ENCODE results near the gene AJAP1.

The AJAP1 gene

DNA sequence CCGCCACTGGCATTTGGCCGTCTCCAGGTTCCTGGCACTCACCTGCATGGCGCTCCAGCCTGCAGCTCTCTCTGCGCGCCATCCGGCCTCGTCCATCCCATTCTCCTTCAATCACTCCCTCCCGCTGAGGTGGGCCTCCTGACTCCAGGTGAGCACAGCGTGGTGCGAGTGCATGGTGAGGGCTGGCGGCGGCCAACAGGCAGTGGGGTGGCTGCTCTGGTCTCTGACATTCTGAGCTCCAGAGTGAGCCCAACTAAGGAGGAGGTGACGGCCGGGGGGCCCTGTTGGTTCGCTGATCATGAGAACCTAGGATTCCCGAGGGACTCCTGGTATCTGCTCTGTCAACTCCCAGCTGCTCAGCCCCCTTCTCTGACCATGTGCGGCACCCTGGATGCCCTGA lies 130.4 kb downstream of the AJAP1 start:
- no peak for DNase-seq (ENCODE audit: low read depth, low spot score)
- Histone ChIP-seq H3K27me3 (ENCODE audit: insufficient read depth, insufficient read length) (no peaks in the 10 kb centered on the region), H3K9ac (ENCODE audit: insufficient read length, low read depth) (no peak overlapping the region), H3K4me3 (ENCODE audit: insufficient read length, low read depth) (no peak overlapping the region), H3K36me3 (ENCODE audit: insufficient read depth, insufficient read length, low read length) (no peaks in the 10 kb centered on the region), H3K9me3 (ENCODE audit: insufficient read depth, low read length) (no peaks in the 10 kb centered on the region), H3K4me1 (ENCODE audit: insufficient read depth, insufficient read length) (no peaks in the 10 kb centered on the region)
- TF ChIP-seq YY1 (IDR thresholded peaks at IDR 0.05; ENCODE audit: insufficient read depth, insufficient read length), result no peak
- TF ChIP-seq SUZ12 (IDR thresholded peaks at IDR 0.05; ENCODE audit: extremely low read depth, insufficient read depth, insufficient read length), result no peak
- no peak for TF ChIP-seq ZNF274 (IDR thresholded peaks at IDR 0.05; ENCODE audit: low read depth, low read length)

DNA sequence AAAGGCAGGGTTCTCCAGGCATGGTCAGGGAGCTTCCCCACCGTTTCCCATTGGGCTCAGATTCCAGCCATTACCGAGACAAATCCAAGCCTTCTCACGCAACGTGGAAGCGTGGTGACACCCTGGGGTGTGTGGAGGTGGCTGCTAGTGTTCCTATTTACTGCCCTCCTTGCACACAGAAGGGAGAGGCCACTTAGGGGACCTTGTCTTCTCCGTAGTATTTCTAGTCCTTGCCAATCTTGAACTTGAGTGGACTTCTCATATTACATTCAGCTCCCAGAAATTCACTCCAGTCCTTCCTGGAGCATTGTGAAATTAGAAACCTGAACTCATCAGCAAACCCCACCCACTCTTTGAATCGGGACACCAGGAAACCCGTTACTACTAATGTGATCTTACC lies 131.6 kb downstream of the AJAP1 start:
- TF ChIP-seq ZNF274 (IDR thresholded peaks at IDR 0.05; ENCODE audit: low read depth, low read length) (no peak), SUZ12 (IDR thresholded peaks at IDR 0.05; ENCODE audit: extremely low read depth, insufficient read depth, insufficient read length) (no peak), YY1 (IDR thresholded peaks at IDR 0.05; ENCODE audit: insufficient read depth, insufficient read length) (no peak)
- Histone ChIP-seq H3K9ac (ENCODE audit: insufficient read length, low read depth) (no peak overlapping the region), H3K36me3 (ENCODE audit: insufficient read depth, insufficient read length, low read length) (no peaks in the 10 kb centered on the region), H3K9me3 (ENCODE audit: insufficient read depth, low read length) (no peaks in the 10 kb centered on the region), H3K4me1 (ENCODE audit: insufficient read depth, insufficient read length) (no peaks in the 10 kb centered on the region), H3K4me3 (ENCODE audit: insufficient read length, low read depth) (no peak overlapping the region), H3K27me3 (ENCODE audit: insufficient read depth, insufficient read length) (no peaks in the 10 kb centered on the region)
- no peak for DNase-seq (ENCODE audit: low read depth, low spot score)

DNA sequence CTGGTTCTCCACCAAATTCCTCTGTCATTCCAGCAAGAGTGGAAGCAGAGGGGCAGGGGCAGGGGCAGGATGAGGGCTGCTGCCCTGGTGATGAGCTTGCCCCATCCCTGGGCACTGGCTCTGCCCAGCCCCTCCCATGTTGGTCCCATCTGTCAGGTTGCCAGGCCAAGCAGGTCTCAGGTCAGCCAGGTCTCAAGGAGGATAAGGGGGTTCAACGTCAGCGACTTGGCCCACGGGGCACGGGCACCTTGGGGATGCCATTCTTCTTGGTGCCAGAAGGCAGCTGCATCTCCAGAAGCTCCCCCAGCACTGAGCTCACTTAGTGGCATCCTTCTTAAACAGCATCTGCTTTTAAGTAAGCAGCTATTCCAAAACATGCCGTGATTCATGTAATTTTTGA lies 133.1 kb downstream of the AJAP1 start:
- TF ChIP-seq YY1 (IDR thresholded peaks at IDR 0.05; ENCODE audit: insufficient read depth, insufficient read length) (no peak), SUZ12 (IDR thresholded peaks at IDR 0.05; ENCODE audit: extremely low read depth, insufficient read depth, insufficient read length) (no peak), ZNF274 (IDR thresholded peaks at IDR 0.05; ENCODE audit: low read depth, low read length) (no peak)
- no peaks in the 10 kb centered on the region for H3K27me3 ChIP-seq (ENCODE audit: insufficient read depth, insufficient read length)
- H3K4me3 ChIP-seq (ENCODE audit: insufficient read length, low read depth), result no peak overlapping the region
- H3K4me1 ChIP-seq (ENCODE audit: insufficient read depth, insufficient read length), result no peaks in the 10 kb centered on the region
- no peaks in the 10 kb centered on the region for H3K9me3 ChIP-seq (ENCODE audit: insufficient read depth, low read length)
- no peak for DNase-seq (ENCODE audit: low read depth, low spot score)
- no peaks in the 10 kb centered on the region for H3K36me3 ChIP-seq (ENCODE audit: insufficient read depth, insufficient read length, low read length)
- H3K9ac ChIP-seq (ENCODE audit: insufficient read length, low read depth), result no peak overlapping the region

DNA sequence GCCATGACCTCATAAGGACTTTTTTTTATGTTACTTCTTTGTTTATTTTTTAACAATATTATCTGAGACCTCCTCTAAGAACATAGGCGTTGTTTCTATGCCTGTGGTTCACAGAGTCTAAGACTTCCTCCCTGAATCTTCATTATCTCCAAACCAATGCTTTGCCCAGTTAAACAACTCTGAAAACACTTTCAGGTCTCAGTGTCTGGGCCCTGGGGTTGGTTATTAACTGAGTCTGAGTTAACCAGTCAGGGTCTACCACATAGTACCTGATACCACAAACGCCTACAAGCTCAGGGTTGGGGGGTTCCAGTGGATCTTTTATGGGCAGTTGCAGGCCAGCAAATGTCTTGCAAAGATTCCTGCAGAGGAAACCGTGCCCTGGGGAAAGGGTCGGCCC lies 138.2 kb downstream of the AJAP1 start:
- DNase-seq (ENCODE audit: low read depth, low spot score), result no peak
- H3K9me3 ChIP-seq (ENCODE audit: insufficient read depth, low read length), result peaks cover 12% of the 10 kb centered on the region; the same call in 1 of the 2 replicates
- no peaks in the 10 kb centered on the region for H3K27me3 ChIP-seq (ENCODE audit: insufficient read depth, insufficient read length)
- H3K4me3 ChIP-seq (ENCODE audit: insufficient read length, low read depth), result no peak overlapping the region
- no peaks in the 10 kb centered on the region for H3K36me3 ChIP-seq (ENCODE audit: insufficient read depth, insufficient read length, low read length)
- peaks cover 2% of the 10 kb centered on the region for H3K4me1 ChIP-seq (ENCODE audit: insufficient read depth, insufficient read length)
- TF ChIP-seq SUZ12 (IDR thresholded peaks at IDR 0.05; ENCODE audit: extremely low read depth, insufficient read depth, insufficient read length) (no peak), ZNF274 (IDR thresholded peaks at IDR 0.05; ENCODE audit: low read depth, low read length) (no peak), YY1 (IDR thresholded peaks at IDR 0.05; ENCODE audit: insufficient read depth, insufficient read length) (no peak)
- no peak overlapping the region for H3K9ac ChIP-seq (ENCODE audit: insufficient read length, low read depth)

DNA sequence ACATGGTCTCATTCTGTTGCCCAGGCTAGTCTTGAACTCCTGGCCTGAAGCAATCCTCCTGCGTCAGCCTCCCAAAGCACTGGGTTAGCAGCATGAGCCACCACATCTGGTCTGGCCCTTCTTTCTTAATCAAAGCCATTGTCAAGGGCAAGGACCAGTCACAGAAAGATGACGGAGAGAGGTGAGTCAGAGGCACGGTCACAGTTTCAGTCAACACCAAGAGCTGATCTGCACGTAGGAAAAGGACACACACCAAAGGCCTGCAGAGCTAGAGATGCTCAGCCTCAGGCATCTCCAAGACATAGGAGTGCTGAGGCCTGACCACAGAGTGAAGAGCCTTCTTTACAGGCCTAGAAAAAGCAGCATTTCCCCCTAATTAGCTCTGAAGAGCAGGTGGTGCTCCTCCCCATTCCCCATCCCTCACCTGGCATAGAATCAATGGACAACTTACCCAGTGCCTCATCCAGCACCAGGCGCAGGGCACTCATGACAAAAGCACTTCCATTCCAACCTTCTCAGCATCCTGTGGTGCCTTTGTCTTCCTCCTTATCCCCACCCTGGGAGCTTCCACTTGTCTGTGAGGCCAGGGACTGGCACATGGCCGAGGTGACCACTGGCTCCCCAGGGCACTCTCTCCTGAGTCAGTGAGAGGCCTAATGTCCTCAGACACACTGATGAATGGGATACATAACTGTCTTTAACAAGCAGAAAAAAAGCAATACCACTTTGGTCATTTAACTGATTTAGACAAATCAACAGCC lies 139.8 kb downstream of the AJAP1 start:
- TF ChIP-seq YY1 (IDR thresholded peaks at IDR 0.05; ENCODE audit: insufficient read depth, insufficient read length) (no peak), ZNF274 (IDR thresholded peaks at IDR 0.05; ENCODE audit: low read depth, low read length) (no peak), SUZ12 (IDR thresholded peaks at IDR 0.05; ENCODE audit: extremely low read depth, insufficient read depth, insufficient read length) (no peak)
- DNase-seq (ENCODE audit: low read depth, low spot score), result no peak
- H3K9me3 ChIP-seq (ENCODE audit: insufficient read depth, low read length), result peaks cover 12% of the 10 kb centered on the region; the same call in 1 of the 2 replicates
- no peaks in the 10 kb centered on the region for H3K27me3 ChIP-seq (ENCODE audit: insufficient read depth, insufficient read length)
- H3K4me1 ChIP-seq (ENCODE audit: insufficient read depth, insufficient read length), result peaks cover 2% of the 10 kb centered on the region
- no peaks in the 10 kb centered on the region for H3K36me3 ChIP-seq (ENCODE audit: insufficient read depth, insufficient read length, low read length)
- no peak overlapping the region for H3K4me3 ChIP-seq (ENCODE audit: insufficient read length, low read depth)
- H3K9ac ChIP-seq (ENCODE audit: insufficient read length, low read depth), result no peak overlapping the region

DNA sequence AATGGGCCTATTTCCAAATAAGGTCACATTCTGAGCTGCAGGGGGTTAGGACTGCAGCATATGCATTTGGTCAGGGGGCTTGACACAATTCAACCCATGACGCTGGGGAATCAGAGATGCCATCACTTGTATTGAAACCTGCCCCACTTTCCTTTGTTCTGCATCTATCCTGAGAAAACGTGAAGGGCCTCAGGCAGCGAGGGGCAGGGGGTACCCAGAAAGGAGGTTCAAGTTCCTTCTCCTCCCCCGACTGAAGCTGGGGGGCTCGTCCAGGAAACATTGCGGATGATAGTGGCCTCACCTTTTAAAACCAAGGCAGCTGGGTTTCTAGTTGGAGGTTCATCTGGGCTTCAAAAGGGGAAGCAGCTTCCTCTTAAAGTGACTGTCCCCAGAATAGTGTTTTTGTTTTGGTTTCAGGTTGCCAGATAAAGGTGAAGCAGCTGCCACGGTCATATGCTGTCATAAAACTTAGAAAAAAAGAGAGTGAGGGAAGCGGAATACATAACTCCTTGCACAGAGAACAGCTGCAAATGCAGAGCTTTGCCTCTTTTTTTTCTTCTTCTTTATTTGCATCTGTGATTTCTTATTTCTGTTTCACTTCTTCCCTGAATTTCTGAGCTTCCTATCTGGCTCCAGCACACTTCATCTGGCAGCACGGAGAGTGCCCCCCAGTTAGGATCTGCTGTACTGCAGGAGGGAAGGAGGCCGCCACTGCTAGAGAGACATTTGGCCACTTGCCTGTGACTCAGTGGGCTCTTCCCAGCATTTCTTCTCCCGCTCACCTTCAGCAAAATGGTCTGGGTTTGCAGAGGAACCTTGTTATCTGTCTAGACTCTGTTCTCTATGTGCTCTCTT lies 142.0 kb downstream of the AJAP1 start:
- peaks cover 2% of the 10 kb centered on the region for H3K4me1 ChIP-seq (ENCODE audit: insufficient read depth, insufficient read length)
- no peaks in the 10 kb centered on the region for H3K27me3 ChIP-seq (ENCODE audit: insufficient read depth, insufficient read length)
- DNase-seq (ENCODE audit: low read depth, low spot score), result no peak
- peaks cover 12% of the 10 kb centered on the region; the same call in 1 of the 2 replicates for H3K9me3 ChIP-seq (ENCODE audit: insufficient read depth, low read length)
- no peak for TF ChIP-seq YY1 (IDR thresholded peaks at IDR 0.05; ENCODE audit: insufficient read depth, insufficient read length)
- TF ChIP-seq ZNF274 (IDR thresholded peaks at IDR 0.05; ENCODE audit: low read depth, low read length), result no peak
- no peak for TF ChIP-seq SUZ12 (IDR thresholded peaks at IDR 0.05; ENCODE audit: extremely low read depth, insufficient read depth, insufficient read length)
- no peak overlapping the region for H3K9ac ChIP-seq (ENCODE audit: insufficient read length, low read depth)
- H3K4me3 ChIP-seq (ENCODE audit: insufficient read length, low read depth), result no peak overlapping the region
- no peaks in the 10 kb centered on the region for H3K36me3 ChIP-seq (ENCODE audit: insufficient read depth, insufficient read length, low read length)

DNA sequence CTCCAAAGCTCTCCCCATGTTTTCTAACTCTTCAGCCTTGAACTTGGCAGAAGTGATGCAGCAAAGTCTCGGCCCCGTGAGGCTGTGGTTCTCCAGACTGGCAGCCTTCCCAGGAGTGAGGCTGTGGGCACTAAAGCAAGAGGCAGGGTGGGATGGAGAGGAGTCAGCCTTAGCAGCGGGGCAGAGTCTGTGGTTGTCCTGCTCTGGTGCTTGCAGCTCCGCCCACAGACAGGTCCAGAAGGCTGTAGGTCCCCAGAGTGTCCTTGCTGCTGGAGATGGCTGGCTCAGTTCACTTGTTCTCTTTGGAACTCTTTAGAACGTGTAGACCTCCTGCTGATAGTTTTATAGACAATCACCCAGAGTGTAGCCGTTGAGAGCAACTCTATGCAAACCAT lies 142.6 kb downstream of the AJAP1 start:
- Histone ChIP-seq H3K4me1 (ENCODE audit: insufficient read depth, insufficient read length) (peaks cover 2% of the 10 kb centered on the region), H3K9me3 (ENCODE audit: insufficient read depth, low read length) (peaks cover 12% of the 10 kb centered on the region; the same call in 1 of the 2 replicates), H3K4me3 (ENCODE audit: insufficient read length, low read depth) (no peak overlapping the region), H3K36me3 (ENCODE audit: insufficient read depth, insufficient read length, low read length) (no peaks in the 10 kb centered on the region), H3K9ac (ENCODE audit: insufficient read length, low read depth) (no peak overlapping the region), H3K27me3 (ENCODE audit: insufficient read depth, insufficient read length) (no peaks in the 10 kb centered on the region)
- DNase-seq (ENCODE audit: low read depth, low spot score), result no peak
- TF ChIP-seq SUZ12 (IDR thresholded peaks at IDR 0.05; ENCODE audit: extremely low read depth, insufficient read depth, insufficient read length) (no peak), ZNF274 (IDR thresholded peaks at IDR 0.05; ENCODE audit: low read depth, low read length) (no peak), YY1 (IDR thresholded peaks at IDR 0.05; ENCODE audit: insufficient read depth, insufficient read length) (no peak)

Data from NT2/D1 (cell line).